ENCODE results near the gene AP5B1. TPM values are rescaled to one million over a fixed set of nuclear protein-coding genes. Genes with fewer than 3 reads are reported as not detected.
"Not testable (repeated sequence)": the region's sequence is repeated elsewhere in the genome, so short reads cannot be mapped to it uniquely, and the experiment has no call there.

AP5B1 gene
- total and polyA plus RNA-seq, 2 of the 8 experiments (the other 6 are each of a cell fraction or from before 2014, with no cell fraction given) = 7.6 to 10.0 TPM

DNA sequence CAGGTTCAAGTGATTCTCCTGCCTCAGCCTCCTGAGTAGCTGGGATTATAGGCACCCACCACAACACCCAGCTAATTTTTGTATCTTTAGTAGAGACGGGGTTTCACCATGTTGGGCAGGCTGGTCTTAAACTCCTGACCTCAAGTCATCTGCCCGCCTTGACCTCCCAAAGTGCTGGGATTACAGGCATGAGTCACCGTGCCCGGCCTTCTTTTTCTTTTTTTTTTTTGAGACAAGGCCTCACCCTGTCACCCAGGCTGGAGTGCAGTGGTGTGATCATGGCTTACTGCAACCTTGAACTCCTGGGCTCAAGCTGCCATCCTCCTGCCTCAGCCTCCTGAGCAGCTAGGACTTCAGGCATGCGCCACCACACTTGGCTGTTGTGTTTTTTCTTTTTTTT, 13.0 kb downstream of the AP5B1 start:
- H2BK12ac ChIP-seq (ENCODE audit: low read depth, low read length); H2AFZ ChIP-seq (ENCODE audit: low read length); H2BK5ac ChIP-seq (ENCODE audit: low read depth, low read length); H3K23me2 ChIP-seq (ENCODE audit: low read depth, low read length); DNase-seq (ENCODE audit: low read depth in 1 of 2, low spot score in 2 of 2); H3K79me1 ChIP-seq (ENCODE audit: low read depth, low read length); H3K9me3 ChIP-seq (ENCODE audit: insufficient read depth in 2 of 2, low read depth in 1 of 2, low read length in 1 of 2); H3K4ac ChIP-seq (replicated peaks; ENCODE audit: insufficient read length, low read depth, low read length); H4K20me1 ChIP-seq (replicated peaks in 1 of 2; ENCODE audit: control insufficient read depth in 1 of 2, insufficient read depth in 2 of 2, low read length in 2 of 2); H3K36me3 ChIP-seq (ENCODE audit: control insufficient read depth in 2 of 4, insufficient read depth in 4 of 4, low read length in 3 of 4); H2AK5ac ChIP-seq (ENCODE audit: low read depth, low read length); FAIRE-seq; H3K27ac ChIP-seq (ENCODE audit: low read depth, low read length); H3K79me2 ChIP-seq (ENCODE audit: control insufficient read depth in 1 of 2, insufficient read depth in 2 of 2, low read length in 2 of 2); H3K9ac ChIP-seq (replicated peaks in 1 of 4; ENCODE audit: extremely low read depth in 1 of 4, low read depth in 3 of 4, low read length in 3 of 4); H3K4me2 ChIP-seq (ENCODE audit: insufficient read depth in 1 of 2, low read depth in 2 of 2, low read length in 2 of 2); H3K18ac ChIP-seq (ENCODE audit: extremely low read depth, low read length); H2BK20ac ChIP-seq (ENCODE audit: low read length); H2BK120ac ChIP-seq (replicated peaks; ENCODE audit: low read depth, low read length); H3K14ac ChIP-seq (ENCODE audit: insufficient read length); H3K27me3 ChIP-seq (replicated peaks in 1 of 4; ENCODE audit: control insufficient read depth in 3 of 4, extremely low read depth in 1 of 4, insufficient read depth in 3 of 4, low read length in 3 of 4); H4K5ac ChIP-seq (ENCODE audit: insufficient read length, low read depth, low read length); H3K23ac ChIP-seq (ENCODE audit: insufficient read length); H3K4me3 ChIP-seq (ENCODE audit: extremely low read depth in 1 of 4, insufficient read depth in 2 of 4, low read depth in 3 of 4, low read length in 4 of 4); POLR2A ChIA-PET (ENCODE audit: partially characterized antibody); H2BK15ac ChIP-seq (ENCODE audit: low read length); H4K8ac ChIP-seq (ENCODE audit: extremely low read depth, insufficient read depth, low read length); H4K91ac ChIP-seq (replicated peaks; ENCODE audit: insufficient read length, low read length); H3K4me1 ChIP-seq (replicated peaks in 1 of 4; ENCODE audit: control insufficient read depth in 3 of 4, insufficient read depth in 4 of 4, low read length in 3 of 4); H3K56ac ChIP-seq (replicated peaks; ENCODE audit: insufficient read length, low read depth, low read length): not testable (repeated sequence)
- 88% methylated on average over 3 of the region's 5 CpGs; no CpG with 5 or more reads in 1 of the 2 experiments for WGBS, 2 experiments (ENCODE audit: extremely low coverage in 1 of 2, insufficient coverage in 1 of 2, insufficient read length in 1 of 2, insufficient replicate concordance in 2 of 2, low coverage in 1 of 2, low lambda C conversion rate in 2 of 2, missing lambda C conversion rate in 1 of 2)
- CTCF ChIA-PET (ENCODE audit: partially characterized antibody) = interaction anchor here (0.7 to 1.6 kb wide), 4 partner anchors 9 to 458 kb away, joined by 3 read pairs; no protein-coding TSS in a partner anchor
